Measurements from ENCODE around the gene RAB3IL1.

The RAB3IL1 gene

DNA sequence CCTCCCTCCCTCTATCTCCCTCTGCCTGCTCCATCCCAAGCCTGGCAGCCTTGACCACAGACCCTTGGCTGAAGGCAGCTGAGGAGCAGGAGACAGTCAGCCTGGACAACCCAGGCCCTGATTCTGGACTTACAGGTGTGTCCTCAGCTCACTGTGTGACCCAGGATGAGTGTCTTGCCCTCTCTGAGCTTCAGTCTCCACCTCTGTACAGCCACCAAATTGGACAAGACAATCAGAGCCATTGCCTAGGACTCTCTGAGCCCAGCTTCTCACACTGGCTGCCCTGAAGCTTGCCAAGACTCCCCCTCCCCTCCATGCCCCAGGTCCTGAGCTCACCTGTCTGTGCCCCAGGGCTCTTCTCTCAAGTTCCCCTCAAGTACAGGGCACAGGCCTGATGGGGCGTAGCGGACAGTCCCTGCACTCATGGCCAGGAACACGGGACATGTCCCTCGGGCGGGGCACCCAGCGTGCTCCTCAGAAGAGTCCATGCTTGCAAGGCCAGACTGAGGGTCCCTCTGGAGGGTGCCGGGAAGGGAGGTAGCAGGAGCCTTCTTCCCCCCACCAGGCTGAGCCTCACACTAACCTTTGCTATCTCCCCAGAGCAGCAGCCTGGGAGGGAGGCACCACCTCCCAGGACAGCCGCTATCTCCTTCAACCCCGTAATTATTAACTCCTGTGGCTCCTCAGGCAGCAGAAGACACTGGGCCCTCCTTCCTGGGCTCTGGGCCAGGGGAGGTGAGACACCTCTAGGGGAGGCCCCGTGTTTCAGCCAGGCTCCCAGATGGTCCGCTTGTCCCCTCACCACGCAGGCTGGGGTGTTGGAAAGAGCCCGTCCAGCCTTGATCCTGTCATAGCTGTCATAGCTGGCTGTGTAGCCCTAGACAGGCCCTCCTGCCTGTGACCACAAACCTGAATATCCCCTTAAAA, 2.6 kb upstream of the RAB3IL1 start:
- no peak for DNase-seq

DNA sequence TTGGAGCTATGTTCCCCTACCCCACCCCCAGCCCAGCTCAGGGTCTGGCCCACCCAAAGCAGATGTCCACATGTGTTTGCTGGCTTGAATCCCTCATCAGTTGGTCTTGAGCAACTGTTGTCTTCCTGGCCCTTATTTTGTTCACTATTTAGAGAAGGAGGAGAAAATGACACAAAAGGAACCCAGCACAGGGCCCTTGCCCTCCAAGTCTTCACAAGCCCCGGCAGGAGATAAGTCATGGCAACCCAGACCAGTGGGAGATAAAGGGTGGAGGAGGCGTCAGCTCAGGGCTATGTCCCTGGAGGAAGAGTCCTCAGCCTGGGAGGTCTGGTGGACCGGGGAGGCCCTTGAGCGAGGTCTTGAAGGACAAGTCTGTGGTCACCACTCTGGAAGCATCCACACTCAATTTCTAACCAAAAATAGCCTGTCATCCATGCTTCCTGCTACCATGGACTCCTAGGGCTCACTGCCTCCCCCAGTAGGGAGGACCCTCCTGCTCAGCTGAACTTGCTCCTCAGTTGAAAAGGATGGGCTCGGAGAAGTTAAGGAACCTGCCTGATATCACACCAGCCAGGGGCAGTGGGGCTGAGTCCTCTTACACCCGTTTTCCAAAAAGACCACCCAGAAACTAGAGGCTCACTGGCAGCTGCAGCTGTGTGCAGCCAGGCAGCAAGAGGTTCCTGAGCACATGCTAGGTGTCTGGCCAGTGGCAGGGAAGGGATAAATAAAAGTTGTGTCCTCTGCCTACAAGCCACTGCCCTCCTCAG, 1.8 kb upstream of the RAB3IL1 start:
- DNase-seq, result no peak

DNA sequence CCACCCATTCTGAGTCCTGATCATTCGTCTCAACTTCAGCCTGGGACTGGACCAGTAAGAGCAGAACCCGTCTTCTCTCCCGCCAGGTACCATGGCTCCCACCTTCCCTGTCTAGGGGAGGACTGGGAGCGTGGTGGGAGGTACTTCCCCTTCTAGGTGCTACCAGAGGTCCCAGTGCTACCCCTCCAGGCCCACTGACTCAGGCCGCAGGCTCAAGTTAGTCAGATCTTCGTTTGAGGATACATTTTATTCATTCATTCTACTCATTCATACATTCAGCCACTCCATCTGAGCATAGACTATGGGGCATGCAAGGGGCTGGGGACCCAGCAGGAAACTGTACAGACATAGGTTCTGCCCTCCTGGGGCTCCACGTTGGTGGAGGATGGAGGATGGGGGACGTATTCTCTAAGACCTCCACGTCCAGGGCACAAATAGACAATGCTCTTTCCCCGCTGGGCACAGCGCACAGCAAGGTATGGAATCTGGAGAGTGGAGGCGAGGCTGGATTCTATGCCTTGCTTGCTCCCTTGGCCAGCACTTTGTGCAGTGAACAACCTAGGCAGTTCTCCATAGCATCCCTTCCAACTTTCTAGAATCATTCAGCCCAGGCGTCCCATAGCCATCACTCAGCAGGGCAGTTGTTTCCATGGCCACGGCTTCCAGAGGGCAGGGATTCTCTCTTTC, 1.0 kb upstream of the RAB3IL1 start:
- DNase-seq, result no peak

DNA sequence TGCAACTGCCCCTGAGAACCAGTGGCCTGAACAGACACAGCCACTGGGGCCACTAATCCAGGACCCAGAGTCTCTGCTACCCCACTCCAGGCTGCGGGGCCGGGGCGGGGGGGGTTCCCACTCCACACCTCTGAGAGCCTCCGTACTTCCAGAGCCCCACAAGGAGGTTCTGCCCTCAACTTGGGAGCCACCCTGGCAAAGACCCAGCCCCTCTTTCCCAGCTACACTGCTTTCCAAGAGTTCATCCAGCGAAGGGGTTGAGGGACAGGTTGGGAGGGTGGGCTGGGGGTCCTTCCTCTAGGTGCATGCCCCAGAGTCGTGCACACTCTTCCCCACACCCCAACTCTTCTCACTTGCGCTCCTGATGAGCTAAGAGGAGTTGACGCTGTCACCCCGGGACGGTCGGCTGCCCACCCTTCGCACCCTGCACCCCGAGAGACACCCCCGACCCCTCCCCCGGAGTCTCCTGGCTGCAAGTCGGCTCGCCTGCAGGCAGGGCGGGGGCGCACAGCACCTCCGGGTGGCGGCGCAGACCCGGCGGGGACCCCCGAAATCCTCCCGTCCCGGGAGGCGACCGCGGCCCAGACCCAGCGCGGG, 531 bp downstream of the RAB3IL1 start:
- DNase-seq, result no peak

DNA sequence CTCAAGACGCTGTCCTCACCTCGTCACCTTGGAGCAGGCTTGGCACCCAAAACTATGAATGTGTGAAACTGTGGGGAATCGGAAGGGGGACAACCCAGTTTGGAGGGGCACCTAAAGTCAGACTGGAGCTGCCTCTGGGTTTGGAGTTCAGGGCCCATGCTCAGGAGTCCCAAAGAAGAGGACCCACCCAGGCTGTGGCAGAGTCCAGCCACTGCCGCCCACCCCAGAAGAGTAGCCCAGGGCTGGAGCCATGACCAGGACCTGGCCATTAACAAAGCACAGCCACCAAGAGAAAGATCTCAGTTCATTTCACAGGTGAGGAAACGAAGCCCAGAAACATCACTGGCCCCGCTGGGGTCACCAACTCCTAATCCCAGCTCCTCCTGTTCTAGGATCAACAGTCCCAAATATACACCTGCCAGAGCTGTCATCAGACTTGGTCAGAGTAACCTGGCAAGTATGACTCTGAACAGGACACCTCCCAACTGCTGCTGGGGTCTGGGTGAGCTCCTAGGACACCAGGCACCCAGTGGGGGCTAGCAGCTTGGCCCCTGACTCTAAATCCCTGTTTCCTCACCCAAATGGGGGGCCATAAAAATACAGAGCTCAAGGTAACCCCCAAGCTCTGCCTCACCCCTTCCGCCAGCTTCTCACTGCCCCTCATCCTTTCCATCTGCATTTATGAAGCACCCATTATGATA, 2.7 kb downstream of the RAB3IL1 start:
- no peak for DNase-seq

DNA sequence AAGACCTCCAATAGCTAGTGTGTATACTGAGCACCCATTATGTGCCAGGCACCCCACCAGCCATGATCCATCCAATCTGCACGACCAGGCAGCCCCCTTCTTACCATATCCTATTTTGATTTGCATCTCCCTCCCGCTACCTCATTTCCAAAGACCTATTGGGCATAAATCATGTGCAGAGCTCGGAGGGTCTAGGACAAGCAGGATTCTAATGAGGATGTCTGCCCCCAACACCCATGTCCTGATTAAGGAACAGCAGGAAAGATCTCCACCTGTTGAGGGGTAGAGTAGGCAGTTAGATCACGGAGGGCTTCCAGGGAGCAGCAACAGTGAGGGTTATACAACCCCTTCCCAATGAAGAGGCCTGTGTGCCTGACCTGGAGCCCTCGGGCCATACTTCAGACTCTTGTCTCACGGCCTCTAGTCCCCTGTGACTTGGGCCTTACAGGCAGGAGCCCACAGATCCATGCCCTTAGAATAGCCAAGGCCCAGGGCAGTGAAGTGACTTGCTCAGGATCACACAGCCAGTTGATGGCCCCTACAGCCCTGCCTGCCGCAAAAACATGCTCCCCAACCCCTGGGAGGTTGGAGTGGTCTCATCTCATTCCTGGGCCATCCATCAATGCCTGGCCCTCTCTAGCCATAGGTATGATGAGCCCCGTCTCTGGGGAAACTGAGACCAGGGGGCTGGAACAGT, 3.5 kb downstream of the RAB3IL1 start:
- no peak for DNase-seq

DNA sequence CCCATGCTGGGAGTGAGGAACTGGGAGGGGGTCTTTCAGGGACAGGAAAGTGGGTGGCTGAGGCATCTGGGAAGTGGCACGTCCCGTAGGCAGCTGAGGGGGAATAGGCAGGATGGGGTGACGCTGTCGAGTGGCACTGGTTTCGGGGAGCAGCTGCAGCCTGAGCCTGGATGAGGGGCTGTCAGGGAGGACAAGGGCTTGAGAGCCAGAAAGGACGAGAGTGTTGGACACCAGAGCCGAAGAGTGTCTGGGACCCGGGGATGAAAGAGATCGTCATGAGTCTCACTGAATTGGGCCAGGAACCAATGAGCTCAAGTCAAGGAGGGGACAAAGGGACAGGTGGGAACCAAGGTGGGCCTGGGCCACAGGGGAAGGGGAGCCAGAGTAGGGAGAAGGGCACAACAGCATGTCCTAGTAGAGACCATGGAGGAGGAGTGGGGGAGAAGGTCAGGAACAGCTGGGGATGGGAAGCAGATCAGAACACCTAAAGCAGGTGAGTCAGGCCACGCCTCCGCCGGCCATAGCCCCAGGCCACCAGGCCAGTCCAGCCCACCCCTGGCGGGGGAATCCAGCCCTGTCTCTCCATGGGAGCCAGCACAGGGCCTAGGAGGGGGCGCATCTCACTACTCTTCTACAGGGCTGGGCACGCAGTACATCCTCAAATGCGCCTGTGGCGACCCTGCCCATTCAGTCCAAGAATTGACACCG, 4.2 kb downstream of the RAB3IL1 start:
- DNase-seq, result no peak

DNA sequence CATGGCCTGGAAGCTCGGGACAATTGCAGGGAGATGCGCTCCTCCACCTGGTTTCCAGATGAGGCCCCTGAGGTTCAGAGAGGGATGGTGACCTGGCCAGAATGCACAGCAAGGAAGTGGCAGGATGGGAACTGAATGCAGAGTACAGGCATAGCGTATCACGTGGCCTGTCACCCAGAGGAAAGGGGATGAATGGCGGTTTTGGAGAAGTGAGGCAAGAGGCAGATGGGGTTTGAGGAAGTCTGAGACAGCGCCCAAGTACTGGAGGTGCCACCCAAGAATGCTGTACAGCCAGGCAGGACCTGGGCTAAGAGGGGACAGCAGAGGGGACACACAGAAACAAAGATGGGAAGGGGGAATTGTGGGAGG, 4.9 kb downstream of the RAB3IL1 start:
- no peak for DNase-seq

DNA sequence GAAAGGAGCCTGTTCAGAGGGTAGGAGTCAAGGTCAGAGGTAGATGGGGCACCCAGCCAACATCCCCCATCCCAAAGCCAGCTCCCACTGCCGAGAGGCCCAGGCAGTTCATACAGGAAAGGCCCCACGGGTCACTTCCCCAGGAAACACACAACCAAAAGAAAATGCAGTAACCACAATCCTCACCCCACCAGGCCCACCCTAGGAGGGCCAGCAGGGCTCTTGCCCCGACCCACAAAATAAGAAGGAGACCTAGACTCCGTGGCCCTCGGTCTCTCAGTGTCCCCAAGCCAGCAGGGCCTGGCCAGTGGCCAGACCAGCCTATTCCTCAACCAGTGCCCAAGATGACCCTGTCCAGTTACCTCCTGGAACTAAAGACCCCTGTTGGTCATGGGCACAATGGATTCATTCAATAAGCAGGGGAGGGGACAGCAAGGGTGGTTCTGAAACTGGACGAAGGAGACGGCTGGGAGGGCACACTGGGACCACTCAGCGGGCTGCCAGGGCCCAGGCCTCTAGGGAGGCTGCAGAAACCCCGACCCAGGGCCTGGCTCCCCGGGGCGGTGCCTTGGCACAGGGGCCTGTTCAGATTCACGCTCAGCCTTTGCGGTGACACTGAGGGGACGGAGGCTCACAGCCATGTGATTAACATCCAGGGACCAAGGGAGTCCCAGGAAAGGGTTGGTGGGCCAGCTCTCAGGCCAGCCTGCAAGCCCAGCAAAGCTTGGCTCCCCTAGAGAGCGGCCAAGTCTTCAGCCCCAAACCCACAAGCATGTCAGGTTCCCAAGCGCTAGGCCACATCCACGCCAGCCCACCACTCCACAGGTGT, 5.5 kb downstream of the RAB3IL1 start:
- DNase-seq, result no peak

DNA sequence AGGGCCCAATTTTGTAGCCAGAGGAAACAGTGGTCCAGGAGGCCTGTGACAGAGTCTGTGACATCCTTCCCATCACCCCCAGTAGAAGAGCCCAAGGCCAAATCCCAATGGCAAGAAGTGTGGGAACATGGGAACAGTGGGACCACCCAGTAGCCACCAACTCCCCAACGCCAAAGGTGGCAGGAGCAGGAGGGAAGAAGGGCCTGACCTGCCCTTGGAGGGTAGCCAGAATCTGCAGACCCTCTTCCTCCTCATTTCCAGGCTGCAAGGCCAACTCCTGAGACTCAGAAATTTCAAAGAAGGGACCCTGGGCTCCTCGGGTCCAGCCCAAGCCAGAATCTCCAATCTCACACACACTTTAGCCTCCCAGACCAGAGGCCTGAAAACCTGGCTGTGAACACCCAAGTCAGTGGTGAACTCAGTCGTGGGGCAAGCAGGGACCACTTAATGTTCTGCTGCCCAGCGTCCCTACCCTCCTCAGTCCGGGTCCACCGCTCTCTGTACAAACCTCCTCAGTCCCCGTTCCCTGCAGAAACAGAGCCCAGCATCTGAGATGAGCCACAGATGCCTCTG, 6.2 kb downstream of the RAB3IL1 start:
- no peak for DNase-seq

DNA sequence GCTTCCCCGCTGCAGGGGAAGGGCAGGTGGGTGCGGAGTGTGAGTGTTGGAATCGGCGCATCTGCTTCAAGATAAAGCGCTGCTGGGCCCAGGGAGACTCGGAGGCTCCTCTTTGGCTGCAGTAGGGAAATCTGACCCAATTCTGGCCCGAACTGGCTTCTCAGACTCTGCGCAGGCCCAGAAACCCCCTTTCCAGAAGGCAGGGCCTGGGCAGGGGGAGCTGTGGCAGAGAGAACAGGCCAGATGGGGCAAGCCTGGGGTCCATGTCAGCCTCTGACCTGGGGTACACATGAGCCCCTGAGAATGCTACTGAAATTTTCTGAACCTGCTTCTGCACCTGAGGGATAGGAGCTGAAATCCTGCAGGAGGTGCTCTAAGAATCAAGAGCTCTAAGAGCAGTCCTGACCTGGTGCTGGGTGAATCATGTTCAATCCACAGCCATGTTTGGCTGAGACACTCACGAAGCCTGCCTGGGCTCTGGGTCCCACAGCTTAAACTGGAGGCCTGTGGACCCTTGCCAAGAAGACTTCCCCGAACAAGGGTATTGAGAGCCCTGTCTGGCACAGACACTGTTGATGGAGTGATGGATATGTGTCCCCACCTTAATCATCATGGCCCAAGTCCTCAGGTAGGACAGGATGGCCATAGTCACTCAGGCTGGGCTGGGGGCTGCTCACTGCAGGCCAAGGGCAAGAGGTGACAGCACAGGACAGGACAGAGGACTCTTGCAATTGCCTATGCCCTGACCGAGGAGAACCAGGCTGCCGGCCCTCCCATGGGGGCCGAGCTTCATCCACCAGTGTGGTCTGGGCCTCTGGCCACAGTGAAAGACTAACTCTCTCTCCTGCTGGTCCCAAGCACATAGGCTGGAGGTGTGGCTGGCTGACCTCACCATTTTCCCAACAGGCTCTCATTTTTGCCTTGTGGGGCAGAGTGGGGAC, 6.9 kb downstream of the RAB3IL1 start:
- DNase-seq, result no peak

DNA sequence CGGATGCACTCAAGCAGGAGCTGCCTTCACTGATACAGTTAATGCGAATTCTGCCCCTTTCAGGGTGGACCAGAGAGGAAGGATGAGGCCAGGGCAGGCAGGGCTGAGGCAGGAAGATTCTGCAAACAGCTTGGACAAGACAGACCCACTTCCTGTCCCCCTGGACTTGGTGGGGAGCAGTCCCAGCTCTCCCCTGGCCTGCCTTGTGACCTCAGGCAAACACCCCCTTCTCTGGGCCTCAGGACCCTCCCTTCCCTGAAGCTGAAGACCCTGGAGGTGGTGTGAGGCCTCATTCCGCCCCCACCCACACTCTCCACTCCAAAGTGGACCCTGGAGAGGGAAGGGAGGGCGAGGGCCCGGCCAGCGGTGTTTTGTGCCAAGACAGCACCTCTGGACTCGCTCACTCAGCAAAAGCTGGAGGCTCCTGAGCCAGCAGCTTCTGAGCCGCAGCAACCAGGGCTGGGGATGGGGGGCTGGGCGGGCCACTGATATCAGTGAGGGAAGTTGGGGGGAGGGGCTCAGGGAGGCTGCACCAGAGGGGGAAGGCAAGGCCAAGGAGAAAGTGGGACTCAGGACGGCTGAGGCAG, 8.5 kb downstream of the RAB3IL1 start:
- no peak for DNase-seq

DNA sequence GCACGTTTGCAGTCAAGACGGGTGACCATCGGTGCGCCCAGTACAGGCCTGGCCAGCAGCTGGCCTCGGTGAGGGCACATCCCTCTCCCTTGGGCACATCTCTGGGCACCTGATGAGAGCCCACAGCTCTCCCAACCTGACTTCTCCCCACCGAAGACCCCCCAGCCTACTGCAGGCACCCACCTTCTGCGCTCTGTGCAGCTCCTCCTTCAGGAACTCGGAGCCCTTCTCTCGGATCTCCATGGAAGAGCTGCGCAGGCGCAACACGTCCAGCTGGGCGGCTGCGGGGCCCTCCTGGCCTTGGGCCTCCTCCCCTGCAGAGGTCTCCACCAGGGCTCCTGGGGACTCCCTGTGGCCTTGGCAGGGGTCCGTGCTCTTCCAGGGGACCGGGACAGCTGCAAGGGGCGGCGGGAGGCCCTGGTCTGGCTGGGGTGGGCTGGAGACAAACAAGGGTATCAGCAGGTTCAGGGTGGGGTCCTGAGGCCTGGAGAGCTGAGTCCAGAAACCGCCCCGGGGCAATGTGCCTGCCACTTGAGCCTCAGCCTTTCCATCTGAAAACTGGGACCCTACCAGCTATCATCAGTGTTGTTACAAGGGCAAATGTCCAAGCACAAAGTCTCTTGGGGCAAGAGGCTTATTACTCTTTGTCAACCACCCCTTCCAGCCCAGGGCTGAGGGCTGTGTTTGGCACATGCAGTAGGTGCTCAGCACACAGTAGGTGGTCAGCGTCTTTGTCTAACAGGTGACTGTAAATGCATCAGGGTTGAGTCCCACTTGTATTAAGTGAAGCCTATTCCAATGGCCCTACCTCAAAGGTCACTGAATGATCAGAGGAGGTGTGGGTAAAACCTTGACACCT, 9.3 kb downstream of the RAB3IL1 start:
- DNase-seq, result no peak

DNA sequence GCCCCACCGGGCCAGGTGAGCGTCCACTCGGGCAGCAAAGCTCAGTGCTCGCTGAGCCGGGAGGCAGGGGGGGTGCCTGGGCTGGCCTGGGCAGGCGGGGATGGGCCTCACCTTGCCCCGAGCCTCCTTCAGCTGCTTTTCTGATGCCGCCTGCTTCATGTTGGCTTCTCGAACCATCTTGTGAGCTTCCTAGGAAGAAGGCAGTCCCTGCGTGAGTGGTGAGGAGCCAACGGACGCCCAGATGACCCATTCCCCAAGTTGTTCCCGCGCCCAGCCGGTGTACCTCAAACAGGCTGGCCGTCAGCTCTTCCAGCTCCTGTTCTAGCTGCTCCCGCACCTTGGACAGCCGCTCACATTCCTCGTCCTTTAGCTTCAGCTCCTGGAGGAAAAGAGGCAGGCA, 10.1 kb downstream of the RAB3IL1 start:
- no peak for DNase-seq

DNA sequence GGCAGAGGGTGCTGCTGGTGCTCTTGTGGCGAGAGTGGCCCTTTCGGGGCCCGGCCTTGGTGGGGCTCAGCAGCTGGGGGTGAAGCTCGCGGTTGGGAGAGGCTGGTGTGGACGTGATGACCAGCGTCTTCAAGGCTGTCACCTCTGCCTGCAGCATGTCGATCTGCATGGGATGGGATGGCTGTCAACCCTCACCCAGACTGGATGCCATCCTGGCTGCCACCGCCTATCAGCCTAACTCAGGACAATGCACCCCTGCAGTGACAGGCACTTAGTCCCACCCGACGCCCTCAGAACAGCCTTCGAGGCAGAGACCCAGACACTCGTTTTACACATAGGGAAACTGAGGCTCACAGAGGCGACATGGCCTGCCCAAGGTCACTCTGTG, 10.8 kb downstream of the RAB3IL1 start:
- no peak for DNase-seq

DNA sequence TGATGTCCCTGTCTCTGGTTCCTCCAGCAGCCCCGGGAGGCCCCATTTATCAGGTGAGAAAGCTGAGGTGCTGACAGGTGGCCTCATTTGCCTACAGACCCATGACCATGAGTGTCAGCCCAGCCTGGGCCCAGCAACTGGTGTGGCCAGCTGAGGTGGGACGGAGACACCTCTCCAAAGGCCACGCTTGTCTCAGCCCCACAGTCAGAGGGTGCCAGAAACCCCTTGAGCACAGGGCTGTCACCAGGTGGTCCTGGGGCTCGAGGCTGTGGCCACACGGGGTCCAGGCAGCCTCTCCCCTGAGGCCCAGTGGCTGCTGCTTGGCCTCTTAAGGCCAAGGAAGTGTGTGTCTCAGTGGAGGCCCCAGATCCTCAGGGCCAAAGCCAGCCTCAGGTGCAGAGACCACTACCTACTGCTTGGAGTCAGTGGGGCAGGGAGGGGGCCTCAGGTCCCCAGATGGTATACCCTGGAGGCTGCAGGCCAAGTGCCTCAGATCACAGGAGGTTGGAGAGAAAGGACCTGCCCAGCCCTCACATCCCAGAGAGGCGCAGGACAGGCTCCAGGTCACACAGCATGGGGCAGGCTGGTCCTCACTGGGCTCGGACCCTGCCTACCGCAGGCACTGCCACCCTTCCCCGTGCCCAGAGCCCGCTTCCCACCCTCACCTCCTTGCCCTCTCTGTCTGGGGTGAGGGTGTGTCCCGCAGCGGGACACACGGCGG, 11.4 kb downstream of the RAB3IL1 start:
- no peak for DNase-seq
